Measurements from ENCODE around the gene SLC25A12.

- TF ChIP-seq, protein P1, sequence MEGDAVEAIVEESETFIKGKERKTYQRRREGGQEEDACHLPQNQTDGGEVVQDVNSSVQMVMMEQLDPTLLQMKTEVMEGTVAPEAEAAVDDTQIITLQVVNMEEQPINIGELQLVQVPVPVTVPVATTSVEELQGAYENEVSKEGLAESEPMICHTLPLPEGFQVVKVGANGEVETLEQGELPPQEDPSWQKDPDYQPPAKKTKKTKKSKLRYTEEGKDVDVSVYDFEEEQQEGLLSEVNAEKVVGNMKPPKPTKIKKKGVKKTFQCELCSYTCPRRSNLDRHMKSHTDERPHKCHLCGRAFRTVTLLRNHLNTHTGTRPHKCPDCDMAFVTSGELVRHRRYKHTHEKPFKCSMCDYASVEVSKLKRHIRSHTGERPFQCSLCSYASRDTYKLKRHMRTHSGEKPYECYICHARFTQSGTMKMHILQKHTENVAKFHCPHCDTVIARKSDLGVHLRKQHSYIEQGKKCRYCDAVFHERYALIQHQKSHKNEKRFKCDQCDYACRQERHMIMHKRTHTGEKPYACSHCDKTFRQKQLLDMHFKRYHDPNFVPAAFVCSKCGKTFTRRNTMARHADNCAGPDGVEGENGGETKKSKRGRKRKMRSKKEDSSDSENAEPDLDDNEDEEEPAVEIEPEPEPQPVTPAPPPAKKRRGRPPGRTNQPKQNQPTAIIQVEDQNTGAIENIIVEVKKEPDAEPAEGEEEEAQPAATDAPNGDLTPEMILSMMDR (IDR thresholded peaks at IDR 0.05; ENCODE audit: low read depth, low read length), result no peak
- TF ChIP-seq POLR2A (IDR thresholded peaks at IDR 0.05; ENCODE audit: extremely low read depth, insufficient read length), result no peak
- no peak for TF ChIP-seq MYC (IDR thresholded peaks at IDR 0.05; ENCODE audit: low read depth, low read length)
Observed at GRCh38 chr2:171841996-171842395, 52.0 kb downstream of the SLC25A12 start.
